ENCODE results near the gene TTC7B.

The TTC7B gene

DNA sequence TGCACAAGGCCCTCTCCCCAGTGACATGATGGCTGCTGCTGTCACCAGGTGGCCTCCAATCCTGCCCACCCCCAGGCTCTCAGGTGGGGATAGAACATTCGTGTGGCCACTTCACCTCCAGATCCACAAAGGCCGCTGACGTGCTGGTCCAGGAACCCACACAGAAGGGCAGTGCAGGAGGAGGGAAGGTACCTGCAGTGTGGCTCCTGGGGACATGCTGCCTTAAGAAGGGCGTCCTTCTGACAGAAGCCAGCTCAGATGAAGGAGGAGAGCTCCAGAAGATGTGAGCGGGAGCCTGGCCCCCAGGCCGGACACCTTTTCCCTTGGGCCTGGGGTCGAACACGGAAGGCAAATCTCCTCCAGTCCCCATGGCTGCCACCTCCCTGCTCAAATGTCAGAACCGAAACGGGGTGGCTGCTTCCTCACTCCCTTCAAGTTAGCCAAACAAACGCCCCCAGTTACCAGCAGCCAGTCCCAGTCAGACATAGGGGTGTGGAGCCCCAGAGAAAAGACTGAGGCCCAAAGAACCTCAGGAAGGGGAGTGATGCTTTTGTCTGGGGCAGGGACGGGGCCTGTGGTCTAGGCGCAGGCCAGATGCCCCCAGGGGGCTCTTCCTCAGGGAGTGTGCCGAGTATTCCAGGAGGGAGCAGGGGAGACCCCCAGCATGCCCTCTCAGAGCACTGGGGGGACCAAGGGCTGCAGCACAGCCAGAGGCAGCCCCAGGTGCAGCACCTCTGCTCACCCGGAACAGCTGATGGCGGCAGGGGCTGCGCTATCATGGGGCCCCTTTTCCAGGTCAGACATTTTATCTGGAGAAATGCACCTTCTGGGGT is 263.5 kb downstream of the TTC7B start:
- no peaks in the 10 kb centered on the region for H3K36me3 ChIP-seq (ENCODE audit: insufficient read depth, low read length)
- peaks cover 24% of the 10 kb centered on the region for H3K4me1 ChIP-seq (ENCODE audit: insufficient read depth, low read length)
- H3K9me3 ChIP-seq (ENCODE audit: low read length), result peaks cover 2% of the 10 kb centered on the region
- H2AFZ ChIP-seq (ENCODE audit: low read depth, low read length), result no peak overlapping the region
- no peaks in the 10 kb centered on the region for H3K27me3 ChIP-seq (ENCODE audit: insufficient read depth, low read length)
- no peak overlapping the region for H3K4me3 ChIP-seq (ENCODE audit: low read length)

DNA sequence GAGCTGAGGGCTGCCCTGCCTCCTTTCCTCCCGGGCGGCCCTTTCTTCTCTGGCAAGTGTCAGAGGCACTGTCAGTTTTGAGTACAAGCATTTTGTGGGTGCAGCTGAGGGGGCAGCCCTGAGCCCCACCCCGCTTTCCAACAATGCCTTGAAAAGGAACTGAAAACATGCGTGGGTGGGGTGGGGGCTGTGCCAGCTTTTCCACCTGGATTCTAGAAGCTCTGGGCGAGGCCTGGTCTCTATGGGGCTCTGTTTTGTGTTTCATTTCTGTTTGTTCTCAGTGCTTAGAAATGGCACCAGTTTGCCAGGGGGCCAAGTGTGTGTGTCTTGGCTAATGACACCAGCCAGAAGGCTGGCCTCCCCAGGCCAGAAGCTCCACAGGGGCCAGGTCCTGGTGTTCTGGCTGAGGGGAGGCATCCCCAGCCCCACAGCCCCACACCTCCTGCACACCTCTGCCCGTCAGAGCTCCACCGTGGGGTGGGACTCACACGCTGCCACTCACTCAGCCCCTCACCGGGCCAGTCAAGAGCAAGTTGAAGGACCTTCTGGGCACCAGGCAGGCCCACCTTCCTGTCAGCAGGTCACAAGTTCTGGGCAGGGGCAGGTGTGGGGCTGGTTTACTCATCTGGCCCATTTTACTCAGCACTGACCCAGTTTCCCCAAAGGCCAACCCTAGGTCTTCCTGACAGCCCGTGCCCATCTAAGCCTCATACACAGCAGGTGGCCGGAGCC is 264.3 kb downstream of the TTC7B start:
- Histone ChIP-seq H3K4me3 (ENCODE audit: low read length) (no peak overlapping the region), H3K27me3 (ENCODE audit: insufficient read depth, low read length) (no peaks in the 10 kb centered on the region), H2AFZ (ENCODE audit: low read depth, low read length) (no peak overlapping the region), H3K36me3 (ENCODE audit: insufficient read depth, low read length) (no peaks in the 10 kb centered on the region), H3K4me1 (ENCODE audit: insufficient read depth, low read length) (peaks cover 24% of the 10 kb centered on the region), H3K9me3 (ENCODE audit: low read length) (peaks cover 2% of the 10 kb centered on the region)

DNA sequence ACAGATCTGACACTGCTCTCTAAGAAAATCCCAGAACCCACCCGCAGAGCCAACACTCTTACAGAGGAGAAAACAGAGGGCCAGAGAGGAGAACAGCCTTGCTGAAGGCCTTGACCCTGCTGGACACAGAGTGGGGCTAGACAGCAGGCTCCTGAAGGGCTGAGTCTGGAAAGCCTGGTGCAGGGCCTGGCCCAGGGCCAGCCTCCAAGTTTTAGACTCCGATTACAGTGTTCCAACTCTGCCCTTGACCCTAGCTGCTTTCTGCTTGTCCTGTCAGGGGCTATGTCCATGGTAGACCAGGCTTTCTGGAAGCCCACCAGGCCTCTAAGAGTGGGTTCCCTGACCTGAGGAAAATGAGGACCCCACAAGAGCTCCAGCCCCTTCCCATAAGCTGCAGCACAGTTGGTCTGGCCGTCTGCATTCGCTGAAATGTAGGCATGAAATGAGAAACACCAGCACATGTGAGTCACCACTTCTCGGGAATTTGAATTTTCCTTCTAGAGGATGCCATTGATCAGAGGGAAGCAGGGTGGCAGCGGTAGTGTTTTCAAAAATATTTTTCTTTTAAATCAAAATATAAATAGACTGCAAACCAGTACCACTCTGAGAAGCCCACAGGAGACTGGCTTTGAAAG is 265.0 kb downstream of the TTC7B start:
- H2AFZ ChIP-seq (ENCODE audit: low read depth, low read length), result no peak overlapping the region
- no peak overlapping the region for H3K4me3 ChIP-seq (ENCODE audit: low read length)
- H3K4me1 ChIP-seq (ENCODE audit: insufficient read depth, low read length), result peaks cover 21% of the 10 kb centered on the region
- no peaks in the 10 kb centered on the region for H3K36me3 ChIP-seq (ENCODE audit: insufficient read depth, low read length)
- H3K9me3 ChIP-seq (ENCODE audit: low read length), result peaks cover 2% of the 10 kb centered on the region
- no peaks in the 10 kb centered on the region for H3K27me3 ChIP-seq (ENCODE audit: insufficient read depth, low read length)

DNA sequence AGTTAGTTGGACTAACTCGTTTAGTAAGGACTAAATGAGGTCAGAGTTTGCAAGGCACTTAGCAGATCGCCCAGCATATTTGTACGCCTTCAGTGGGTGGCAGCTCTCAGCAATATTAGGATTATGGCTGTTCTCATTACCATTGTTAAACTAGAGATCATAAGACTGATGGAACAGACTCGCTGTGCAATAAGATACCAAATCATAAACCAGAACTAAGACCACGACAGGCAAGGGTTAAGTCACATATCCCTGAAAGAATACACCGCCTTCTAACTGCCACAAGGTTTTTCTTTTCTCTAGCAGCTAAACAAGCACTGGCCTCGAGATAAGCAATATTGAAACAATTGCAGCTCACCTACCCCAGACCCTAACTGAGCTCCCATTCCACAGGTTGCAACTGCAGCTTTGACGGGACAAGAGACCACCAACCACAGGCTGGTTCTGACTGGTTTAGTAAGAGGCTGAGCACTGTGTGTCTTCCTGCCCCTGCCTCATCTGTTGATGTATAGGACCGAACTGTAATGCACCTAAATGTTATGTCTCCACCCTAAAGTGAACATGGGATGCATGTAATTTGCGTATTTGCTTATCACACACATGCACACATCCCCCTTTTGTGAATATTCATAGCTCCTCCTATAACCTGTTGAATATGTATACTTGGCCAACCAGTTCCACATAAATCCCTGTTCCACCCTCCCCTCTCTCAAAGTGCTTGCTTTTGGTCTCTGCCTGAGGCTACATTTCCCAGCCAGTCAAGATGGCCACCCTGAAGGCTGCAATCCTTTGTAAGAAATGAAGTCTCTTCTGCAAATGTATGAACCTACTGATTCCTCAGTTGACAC is 266.2 kb downstream of the TTC7B start:
- Histone ChIP-seq H3K9me3 (ENCODE audit: low read length) (peaks cover 2% of the 10 kb centered on the region), H2AFZ (ENCODE audit: low read depth, low read length) (no peak overlapping the region), H3K4me3 (ENCODE audit: low read length) (no peak overlapping the region)

DNA sequence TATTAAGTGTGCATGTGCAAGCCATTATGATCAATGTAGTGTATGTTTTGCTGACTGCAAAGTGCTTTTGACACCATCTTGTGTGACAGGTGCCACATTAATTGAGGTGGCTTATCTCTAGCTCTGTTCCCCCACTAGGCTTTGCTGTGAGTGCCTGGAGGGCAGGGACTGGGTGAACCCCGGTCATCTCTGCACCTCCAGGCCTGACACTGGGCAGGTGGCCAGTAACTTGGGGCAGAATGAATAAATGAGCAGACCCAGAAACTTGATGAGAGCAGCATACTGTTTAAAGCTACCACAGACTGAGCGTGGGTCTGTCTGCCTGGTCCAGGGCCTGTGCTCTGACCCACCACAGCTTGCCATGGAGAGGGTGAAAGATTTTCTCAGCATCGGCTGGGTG is 267.8 kb downstream of the TTC7B start:
- no peaks in the 10 kb centered on the region for H3K36me3 ChIP-seq (ENCODE audit: insufficient read depth, low read length)
- H3K27me3 ChIP-seq (ENCODE audit: insufficient read depth, low read length), result no peaks in the 10 kb centered on the region
- H3K4me3 ChIP-seq (ENCODE audit: low read length), result no peak overlapping the region
- peaks cover 14% of the 10 kb centered on the region for H3K4me1 ChIP-seq (ENCODE audit: insufficient read depth, low read length)
- no peak overlapping the region for H2AFZ ChIP-seq (ENCODE audit: low read depth, low read length)
- peaks cover 2% of the 10 kb centered on the region for H3K9me3 ChIP-seq (ENCODE audit: low read length)

More for the DNA sequence above, 266.2 kb downstream of the TTC7B start:
- Histone ChIP-seq H3K27me3 (ENCODE audit: insufficient read depth, low read length) (no peaks in the 10 kb centered on the region), H3K36me3 (ENCODE audit: insufficient read depth, low read length) (no peaks in the 10 kb centered on the region), H3K4me1 (ENCODE audit: insufficient read depth, low read length) (peaks cover 14% of the 10 kb centered on the region)

DNA sequence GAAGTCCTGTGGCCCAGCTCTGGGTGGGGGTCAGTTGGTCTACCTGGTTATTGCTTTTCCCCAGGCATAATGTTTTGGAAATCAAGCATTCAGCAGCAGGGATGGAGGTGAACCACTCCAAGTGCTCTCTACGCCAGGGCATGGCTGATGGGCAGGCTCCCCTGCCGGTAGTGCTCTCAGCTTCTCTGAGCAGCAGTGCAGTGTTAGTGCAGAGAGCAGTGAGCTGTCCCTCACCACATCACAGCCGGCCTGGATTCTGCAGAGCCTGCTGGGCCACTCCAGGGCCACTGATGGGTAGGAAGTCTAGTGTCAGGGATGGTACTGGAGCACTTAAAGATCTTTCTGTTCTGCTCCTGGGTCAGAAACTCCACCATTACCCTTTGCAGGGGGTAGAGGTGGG is 268.3 kb downstream of the TTC7B start:
- no peak overlapping the region for H2AFZ ChIP-seq (ENCODE audit: low read depth, low read length)
- peaks cover 2% of the 10 kb centered on the region for H3K9me3 ChIP-seq (ENCODE audit: low read length)
- H3K36me3 ChIP-seq (ENCODE audit: insufficient read depth, low read length), result no peaks in the 10 kb centered on the region
- H3K27me3 ChIP-seq (ENCODE audit: insufficient read depth, low read length), result no peaks in the 10 kb centered on the region
- no peak overlapping the region for H3K4me3 ChIP-seq (ENCODE audit: low read length)
- peaks cover 14% of the 10 kb centered on the region for H3K4me1 ChIP-seq (ENCODE audit: insufficient read depth, low read length)

DNA sequence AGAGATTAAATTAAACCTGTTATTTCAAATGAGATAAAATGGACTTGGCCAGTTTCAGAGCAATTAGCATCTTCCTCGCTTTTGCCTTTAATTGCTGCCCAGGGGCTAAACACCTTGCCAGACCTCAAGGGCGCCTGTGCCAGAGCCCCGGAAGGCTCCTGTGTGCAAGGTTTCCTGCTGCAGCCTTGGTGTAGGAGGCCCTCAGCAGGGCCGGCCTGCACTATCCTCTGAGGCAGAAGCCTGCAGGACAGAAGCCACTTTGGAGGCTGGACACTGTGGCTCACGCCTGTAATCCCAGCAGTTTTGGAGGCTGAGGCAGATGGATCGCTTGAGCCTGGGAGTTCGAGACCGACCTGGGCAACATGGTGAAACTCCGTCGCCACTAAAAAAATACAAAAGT is 269.0 kb downstream of the TTC7B start:
- Histone ChIP-seq H3K27me3 (ENCODE audit: insufficient read depth, low read length) (no peaks in the 10 kb centered on the region), H2AFZ (ENCODE audit: low read depth, low read length) (no peak overlapping the region), H3K9me3 (ENCODE audit: low read length) (peaks cover 2% of the 10 kb centered on the region), H3K4me1 (ENCODE audit: insufficient read depth, low read length) (peaks cover 14% of the 10 kb centered on the region), H3K36me3 (ENCODE audit: insufficient read depth, low read length) (no peaks in the 10 kb centered on the region), H3K4me3 (ENCODE audit: low read length) (no peak overlapping the region)

DNA sequence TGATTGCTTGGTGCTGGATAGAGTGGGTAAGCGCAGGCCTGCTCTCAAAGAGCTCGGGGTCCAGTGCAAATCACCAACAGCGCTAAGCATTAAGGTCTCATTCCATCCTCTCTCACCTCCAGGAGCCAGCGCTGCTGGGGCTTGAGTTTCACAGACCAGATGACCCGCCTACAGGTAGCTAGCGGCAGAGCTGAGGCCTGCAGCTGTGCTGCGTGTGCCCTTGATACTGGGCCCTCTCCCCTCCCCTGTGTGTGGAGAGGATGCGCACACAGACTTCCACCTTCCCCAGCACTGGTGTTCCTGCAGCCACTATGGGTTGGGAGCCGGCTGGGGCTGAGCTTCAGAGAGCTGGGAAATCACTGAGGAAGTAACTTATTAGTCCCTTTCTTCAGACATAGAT is 269.5 kb downstream of the TTC7B start:
- no peak overlapping the region for H3K4me3 ChIP-seq (ENCODE audit: low read length)
- no peaks in the 10 kb centered on the region for H3K36me3 ChIP-seq (ENCODE audit: insufficient read depth, low read length)
- H3K27me3 ChIP-seq (ENCODE audit: insufficient read depth, low read length), result no peaks in the 10 kb centered on the region
- H3K9me3 ChIP-seq (ENCODE audit: low read length), result peaks cover 2% of the 10 kb centered on the region
- H2AFZ ChIP-seq (ENCODE audit: low read depth, low read length), result no peak overlapping the region
- peaks cover 13% of the 10 kb centered on the region for H3K4me1 ChIP-seq (ENCODE audit: insufficient read depth, low read length)

DNA sequence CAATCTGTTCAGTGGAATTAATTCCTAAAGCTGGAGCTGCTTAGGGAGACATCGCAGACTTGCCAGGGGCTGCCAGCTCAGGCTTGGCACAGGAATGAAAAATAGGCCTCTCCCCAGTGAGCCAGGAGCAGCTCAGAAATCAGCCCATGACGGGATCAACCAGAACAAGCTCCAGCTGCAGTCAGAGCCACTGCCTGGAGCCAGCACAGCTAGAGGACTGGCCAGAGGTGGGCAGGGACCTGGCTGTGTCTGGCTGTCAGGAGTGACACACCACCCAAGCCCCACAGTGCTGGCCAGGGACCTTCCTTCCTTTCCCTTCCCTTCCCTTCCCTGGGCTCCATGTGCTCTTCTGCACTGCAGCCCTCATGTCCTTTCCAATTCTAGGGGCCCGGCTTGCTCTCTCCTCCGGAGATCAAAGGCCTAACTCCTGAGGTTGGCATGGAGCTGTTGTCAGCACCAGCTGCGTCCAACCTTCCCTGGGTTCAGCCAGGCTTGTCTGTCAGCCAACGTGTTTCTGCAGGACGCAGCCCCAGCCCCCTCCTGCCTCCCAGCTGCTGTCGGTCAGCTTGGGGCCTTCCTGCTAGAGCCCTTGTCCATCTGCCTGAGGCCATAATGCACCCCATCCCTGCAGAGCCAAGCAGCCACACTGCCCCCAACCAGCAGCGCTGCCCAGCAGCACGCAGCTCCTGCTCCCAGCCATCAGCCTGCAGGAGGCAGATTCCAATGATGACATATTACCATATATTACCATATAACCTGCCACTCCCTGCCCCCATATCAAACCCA is 270.1 kb downstream of the TTC7B start:
- Histone ChIP-seq H3K36me3 (ENCODE audit: insufficient read depth, low read length) (no peaks in the 10 kb centered on the region), H3K4me1 (ENCODE audit: insufficient read depth, low read length) (peaks cover 8% of the 10 kb centered on the region), H2AFZ (ENCODE audit: low read depth, low read length) (no peak overlapping the region), H3K9me3 (ENCODE audit: low read length) (peaks cover 2% of the 10 kb centered on the region), H3K4me3 (ENCODE audit: low read length) (no peak overlapping the region), H3K27me3 (ENCODE audit: insufficient read depth, low read length) (no peaks in the 10 kb centered on the region)

DNA sequence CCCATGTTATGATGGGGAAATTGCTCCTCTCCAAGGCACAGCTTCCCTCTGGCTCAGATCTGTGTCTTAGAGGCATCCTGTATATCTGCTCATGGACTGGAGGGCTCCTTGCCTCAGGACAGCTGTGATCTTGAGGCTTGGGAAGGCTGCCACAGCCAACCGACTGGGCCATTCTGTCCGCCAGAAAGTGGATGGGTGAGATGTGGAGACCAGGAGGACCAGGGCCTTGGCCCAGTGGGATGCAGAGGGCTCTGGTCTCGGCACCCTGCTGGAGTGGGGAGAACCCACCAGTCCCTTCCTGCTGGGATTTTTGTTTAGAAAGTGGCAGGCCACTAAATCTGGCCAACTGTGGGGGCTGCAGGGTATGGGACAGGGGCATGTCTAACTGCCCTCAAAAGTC is 270.8 kb downstream of the TTC7B start:
- Histone ChIP-seq H3K9me3 (ENCODE audit: low read length) (no peaks in the 10 kb centered on the region), H3K4me1 (ENCODE audit: insufficient read depth, low read length) (peaks cover 8% of the 10 kb centered on the region)

DNA sequence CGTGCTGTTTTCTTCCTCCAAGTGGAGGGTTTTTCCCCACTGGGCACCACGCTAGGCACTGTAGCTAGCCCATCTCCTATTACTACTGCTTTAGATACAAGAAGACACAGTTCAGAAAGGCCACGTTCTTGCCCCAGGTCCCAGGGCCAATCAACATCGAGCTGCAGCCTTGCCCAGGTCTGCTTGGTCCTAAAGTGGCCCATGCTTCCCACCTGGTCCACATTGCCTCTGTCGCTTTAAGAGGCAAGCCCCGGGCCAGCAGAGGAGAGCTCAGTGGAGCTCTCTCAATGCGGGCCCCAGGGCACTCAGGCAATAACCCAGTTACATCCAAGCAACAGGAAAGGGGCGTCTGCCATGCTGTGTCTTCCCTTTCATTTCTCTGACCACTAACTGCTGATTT is 271.3 kb downstream of the TTC7B start:
- Histone ChIP-seq H3K9me3 (ENCODE audit: low read length) (no peaks in the 10 kb centered on the region), H3K4me1 (ENCODE audit: insufficient read depth, low read length) (peaks cover 8% of the 10 kb centered on the region), H3K27me3 (ENCODE audit: insufficient read depth, low read length) (no peaks in the 10 kb centered on the region), H2AFZ (ENCODE audit: low read depth, low read length) (no peak overlapping the region), H3K36me3 (ENCODE audit: insufficient read depth, low read length) (no peaks in the 10 kb centered on the region), H3K4me3 (ENCODE audit: low read length) (no peak overlapping the region)

More for the DNA sequence above, 270.8 kb downstream of the TTC7B start:
- Histone ChIP-seq H3K4me3 (ENCODE audit: low read length) (no peak overlapping the region), H3K36me3 (ENCODE audit: insufficient read depth, low read length) (no peaks in the 10 kb centered on the region), H2AFZ (ENCODE audit: low read depth, low read length) (no peak overlapping the region), H3K27me3 (ENCODE audit: insufficient read depth, low read length) (no peaks in the 10 kb centered on the region)

DNA sequence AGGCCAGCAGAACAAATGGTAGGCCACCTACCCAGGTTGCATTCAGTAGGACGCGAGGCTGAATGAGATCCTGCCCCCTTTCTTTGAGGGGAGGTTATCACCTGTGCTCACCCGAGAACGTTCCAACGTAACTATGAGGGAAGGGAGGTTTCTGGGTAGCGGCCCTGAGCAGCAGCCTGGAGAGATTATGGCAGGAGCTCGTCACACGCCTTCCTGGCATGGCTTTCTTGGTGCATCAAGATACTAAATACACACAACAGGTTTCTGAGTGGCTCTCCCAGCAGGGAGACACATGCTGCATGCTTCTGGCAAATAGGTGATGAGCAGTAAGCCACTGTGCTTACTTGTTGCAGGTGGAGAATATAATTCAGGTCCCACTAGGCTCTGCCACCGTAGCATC is 271.7 kb downstream of the TTC7B start:
- no peaks in the 10 kb centered on the region for H3K36me3 ChIP-seq (ENCODE audit: insufficient read depth, low read length)
- H3K4me1 ChIP-seq (ENCODE audit: insufficient read depth, low read length), result peaks cover 8% of the 10 kb centered on the region
- H3K9me3 ChIP-seq (ENCODE audit: low read length), result no peaks in the 10 kb centered on the region
- no peaks in the 10 kb centered on the region for H3K27me3 ChIP-seq (ENCODE audit: insufficient read depth, low read length)
- H3K4me3 ChIP-seq (ENCODE audit: low read length), result no peak overlapping the region
- no peak overlapping the region for H2AFZ ChIP-seq (ENCODE audit: low read depth, low read length)
